HEK293 (cell line): ENCODE results near the gene EMP3.

ENCODE experiments used
- BCL11B ChIP-seq: fragments of 450-650 bp; formaldehyde crosslinking; IDR thresholded peaks from 2 replicates; pipeline ENCODE4 v1.5.1; 2016; ENCODE audit warnings: low read depth, missing biosample characterization, missing genetic modification characterization
- GLI4 ChIP-seq: fragments of 450-650 bp; formaldehyde crosslinking; IDR thresholded peaks from 2 replicates; pipeline ENCODE4 v1.5.1; 2016; ENCODE audit warnings: missing biosample characterization, missing genetic modification characterization
- KLF7 ChIP-seq: fragments of 450-650 bp; formaldehyde crosslinking; IDR thresholded peaks from 2 replicates; pipeline ENCODE4 v1.5.1; 2016; ENCODE audit warnings: missing biosample characterization, missing genetic modification characterization, borderline replicate concordance
- KLF9 ChIP-seq: fragments of 450-650 bp; formaldehyde crosslinking; IDR thresholded peaks from 2 replicates; pipeline ENCODE4 v1.5.1; 2016; ENCODE audit warnings: missing biosample characterization, missing genetic modification characterization, low read depth
- PATZ1 ChIP-seq: fragments of 450-650 bp; formaldehyde crosslinking; IDR thresholded peaks from 2 replicates; pipeline ENCODE4 v1.5.1; 2016; ENCODE audit warnings: missing biosample characterization, missing genetic modification characterization
- PRDM10 ChIP-seq: fragments of 450-650 bp; formaldehyde crosslinking; IDR thresholded peaks from 2 replicates; pipeline ENCODE4 v1.5.1; 2016; ENCODE audit warnings: missing biosample characterization, missing genetic modification characterization
- SCRT2 ChIP-seq: fragments of 450-650 bp; formaldehyde crosslinking; IDR thresholded peaks from 2 replicates; pipeline ENCODE4 v1.5.1; 2016; ENCODE audit warnings: missing biosample characterization, missing genetic modification characterization
- SP3 ChIP-seq: fragments of 450-650 bp; formaldehyde crosslinking; IDR thresholded peaks from 2 replicates; pipeline ENCODE4 v1.5.1; 2016; ENCODE audit warnings: missing biosample characterization, missing genetic modification characterization
- WT1 ChIP-seq: fragments of 450-650 bp; formaldehyde crosslinking; IDR thresholded peaks from 2 replicates; pipeline ENCODE4 v1.5.1; 2016; ENCODE audit warnings: missing biosample characterization, missing genetic modification characterization
- YY2 ChIP-seq: fragments of 450-650 bp; formaldehyde crosslinking; IDR thresholded peaks from 2 replicates; pipeline ENCODE4 v1.5.1; 2016; ENCODE audit warnings: missing biosample characterization, missing genetic modification characterization
- ZBTB11 ChIP-seq: fragments of 450-650 bp; formaldehyde crosslinking; conservative IDR thresholded peaks from 2 replicates; pipeline ENCODE4 v1.5.1; 2016; ENCODE audit warnings: low read depth, missing biosample characterization, missing genetic modification characterization
- ZFP3 ChIP-seq: fragments of 450-650 bp; formaldehyde crosslinking; IDR thresholded peaks from 2 replicates; pipeline ENCODE4 v1.5.1; 2016; ENCODE audit warnings: low read depth, missing biosample characterization, missing genetic modification characterization
- ZNF16 ChIP-seq: fragments of 450-650 bp; formaldehyde crosslinking; IDR thresholded peaks from 2 replicates; pipeline ENCODE4 v1.5.1; 2016; ENCODE audit warnings: low read depth, missing biosample characterization, missing genetic modification characterization
- ZNF169 ChIP-seq: fragments of 450-650 bp; formaldehyde crosslinking; IDR thresholded peaks from 2 replicates; pipeline ENCODE4 v1.5.1; 2016; ENCODE audit warnings: missing biosample characterization, missing genetic modification characterization
- ZNF174 ChIP-seq: fragments of 450-650 bp; formaldehyde crosslinking; IDR thresholded peaks from 2 replicates; pipeline ENCODE4 v1.5.0; 2017; ENCODE audit warnings: missing biosample characterization, mild to moderate bottlenecking, missing genetic modification characterization
- ZNF501 ChIP-seq: fragments of 450-650 bp; formaldehyde crosslinking; IDR thresholded peaks from 2 replicates; pipeline ENCODE4 v1.5.1; 2016; ENCODE audit warnings: missing biosample characterization, missing genetic modification characterization
- ZNF510 ChIP-seq: fragments of 450-650 bp; formaldehyde crosslinking; IDR thresholded peaks from 2 replicates; pipeline ENCODE4 v1.5.1; 2018; ENCODE audit warnings: mild to moderate bottlenecking, missing genetic modification characterization, missing biosample characterization; ENCODE audit not compliant: insufficient replicate concordance
- ZNF549 ChIP-seq: fragments of 450-650 bp; IDR thresholded peaks from 2 replicates; pipeline ENCODE4 v1.5.1; 2018; ENCODE audit warnings: missing biosample characterization, missing genetic modification characterization, mild to moderate bottlenecking, inconsistent platforms, moderate library complexity
- ZNF555 ChIP-seq: fragments of 450-650 bp; formaldehyde crosslinking; conservative IDR thresholded peaks from 2 replicates; pipeline ENCODE4 v1.5.1; 2017; ENCODE audit warnings: missing biosample characterization, mild to moderate bottlenecking, missing genetic modification characterization, inconsistent platforms
- ZNF621 ChIP-seq: fragments of 450-650 bp; formaldehyde crosslinking; IDR thresholded peaks from 2 replicates; pipeline ENCODE4 v1.5.1; 2017; ENCODE audit warnings: missing biosample characterization, missing genetic modification characterization
- ZNF623 ChIP-seq: fragments of 450-650 bp; formaldehyde crosslinking; IDR thresholded peaks from 2 replicates; pipeline ENCODE4 v1.5.1; 2016; ENCODE audit warnings: missing biosample characterization, missing genetic modification characterization
- ZNF629 ChIP-seq: fragments of 450-650 bp; formaldehyde crosslinking; IDR thresholded peaks from 2 replicates; pipeline ENCODE4 v1.5.1; 2017; ENCODE audit warnings: missing biosample characterization, missing genetic modification characterization
- ZNF660 ChIP-seq: fragments of 450-650 bp; IDR thresholded peaks from 2 replicates; pipeline ENCODE4 v1.5.1; 2018; ENCODE audit warnings: missing biosample characterization, mild to moderate bottlenecking, missing genetic modification characterization
- ZNF791 ChIP-seq: fragments of 450-650 bp; formaldehyde crosslinking; IDR thresholded peaks from 2 replicates; pipeline ENCODE4 v1.5.1; 2016; ENCODE audit warnings: missing biosample characterization, missing genetic modification characterization
- ZNF830 ChIP-seq: fragments of 450-650 bp; IDR thresholded peaks from 2 replicates; pipeline ENCODE4 v1.5.0; 2018; ENCODE audit warnings: missing biosample characterization, missing genetic modification characterization, low read depth, mild to moderate bottlenecking, moderate library complexity
- TF ChIP-seq, protein P1 (sequence below): IDR thresholded peaks from 2 replicates; pipeline ENCODE4 v1.6.1; 2011; ENCODE audit warnings: mild to moderate bottlenecking, low read depth, low read length, borderline replicate concordance
- TF ChIP-seq, protein P2 (sequence below): fragments of 450-650 bp; formaldehyde crosslinking; IDR thresholded peaks from 2 replicates; pipeline ENCODE4 v1.5.1; 2016; ENCODE audit warnings: missing biosample characterization, missing genetic modification characterization

The EMP3 gene

GRCh38 chr19:48325265-48325910, at the start of gene EMP3 (continued):
- TF ChIP-seq, protein P1, sequence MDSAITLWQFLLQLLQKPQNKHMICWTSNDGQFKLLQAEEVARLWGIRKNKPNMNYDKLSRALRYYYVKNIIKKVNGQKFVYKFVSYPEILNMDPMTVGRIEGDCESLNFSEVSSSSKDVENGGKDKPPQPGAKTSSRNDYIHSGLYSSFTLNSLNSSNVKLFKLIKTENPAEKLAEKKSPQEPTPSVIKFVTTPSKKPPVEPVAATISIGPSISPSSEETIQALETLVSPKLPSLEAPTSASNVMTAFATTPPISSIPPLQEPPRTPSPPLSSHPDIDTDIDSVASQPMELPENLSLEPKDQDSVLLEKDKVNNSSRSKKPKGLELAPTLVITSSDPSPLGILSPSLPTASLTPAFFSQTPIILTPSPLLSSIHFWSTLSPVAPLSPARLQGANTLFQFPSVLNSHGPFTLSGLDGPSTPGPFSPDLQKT: no peak
- TF ChIP-seq ZNF549 (tag by site-specific recombination) (no peak), ZNF510 (no peak), BCL11B (tag by site-specific recombination) (no peak), KLF7 (tag by site-specific recombination) (peak; percentile 81; the same call in 1 of the 2 replicates), ZNF629 (no peak), KLF9 (peak; percentile 82), ZNF660 (tag by site-specific recombination) (no peak), ZNF791 (tag by site-specific recombination) (no peak), ZFP3 (tag by site-specific recombination) (no peak), PRDM10 (peak; percentile 98), PATZ1 (tag by site-specific recombination) (peak; percentile 95), WT1 (peak; percentile 84), ZNF169 (no peak), ZNF623 (tag by site-specific recombination) (no peak), ZBTB11 (0 out of 2 replicates have a peak, but pooled peaks have one; percentile 25), SP3 (tag by site-specific recombination) (peak; percentile 97), YY2 (tag by site-specific recombination) (no peak), ZNF830 (tag by site-specific recombination) (no peak), ZNF174 (tag by site-specific recombination) (no peak), ZNF501 (no peak), ZNF621 (tag by site-specific recombination) (no peak), GLI4 (tag by site-specific recombination) (no peak; the same call in 1 of the 2 replicates), SCRT2 (tag by site-specific recombination) (no peak), ZNF555 (tag by site-specific recombination) (no peak), ZNF16 (tag by site-specific recombination) (no peak)
- TF ChIP-seq, protein P2, sequence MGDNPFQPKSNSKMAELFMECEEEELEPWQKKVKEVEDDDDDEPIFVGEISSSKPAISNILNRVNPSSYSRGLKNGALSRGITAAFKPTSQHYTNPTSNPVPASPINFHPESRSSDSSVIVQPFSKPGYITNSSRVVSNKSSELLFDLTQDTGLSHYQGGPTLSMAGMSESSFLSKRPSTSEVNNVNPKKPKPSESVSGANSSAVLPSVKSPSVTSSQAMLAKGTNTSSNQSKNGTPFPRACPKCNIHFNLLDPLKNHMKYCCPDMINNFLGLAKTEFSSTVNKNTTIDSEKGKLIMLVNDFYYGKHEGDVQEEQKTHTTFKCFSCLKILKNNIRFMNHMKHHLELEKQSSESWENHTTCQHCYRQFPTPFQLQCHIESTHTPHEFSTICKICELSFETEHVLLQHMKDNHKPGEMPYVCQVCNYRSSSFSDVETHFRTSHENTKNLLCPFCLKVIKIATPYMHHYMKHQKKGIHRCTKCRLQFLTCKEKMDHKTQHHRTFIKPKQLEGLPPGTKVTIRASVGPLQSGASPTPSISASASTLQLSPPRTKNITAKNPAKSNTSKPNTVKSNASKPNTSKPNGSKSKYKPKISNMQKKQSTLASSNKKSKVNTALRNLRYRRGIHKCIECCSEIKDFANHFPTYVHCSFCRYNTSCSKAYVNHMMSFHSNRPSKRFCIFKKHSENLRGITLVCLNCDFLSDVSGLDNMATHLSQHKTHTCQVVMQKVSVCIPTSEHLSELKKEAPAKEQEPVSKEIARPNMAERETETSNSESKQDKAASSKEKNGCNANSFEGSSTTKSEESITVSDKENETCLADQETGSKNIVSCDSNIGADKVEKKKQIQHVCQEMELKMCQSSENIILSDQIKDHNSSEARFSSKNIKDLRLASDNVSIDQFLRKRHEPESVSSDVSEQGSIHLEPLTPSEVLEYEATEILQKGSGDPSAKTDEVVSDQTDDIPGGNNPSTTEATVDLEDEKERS (tag by site-specific recombination): no peak
